ENCODE results near the gene EPHB2.

DNA sequence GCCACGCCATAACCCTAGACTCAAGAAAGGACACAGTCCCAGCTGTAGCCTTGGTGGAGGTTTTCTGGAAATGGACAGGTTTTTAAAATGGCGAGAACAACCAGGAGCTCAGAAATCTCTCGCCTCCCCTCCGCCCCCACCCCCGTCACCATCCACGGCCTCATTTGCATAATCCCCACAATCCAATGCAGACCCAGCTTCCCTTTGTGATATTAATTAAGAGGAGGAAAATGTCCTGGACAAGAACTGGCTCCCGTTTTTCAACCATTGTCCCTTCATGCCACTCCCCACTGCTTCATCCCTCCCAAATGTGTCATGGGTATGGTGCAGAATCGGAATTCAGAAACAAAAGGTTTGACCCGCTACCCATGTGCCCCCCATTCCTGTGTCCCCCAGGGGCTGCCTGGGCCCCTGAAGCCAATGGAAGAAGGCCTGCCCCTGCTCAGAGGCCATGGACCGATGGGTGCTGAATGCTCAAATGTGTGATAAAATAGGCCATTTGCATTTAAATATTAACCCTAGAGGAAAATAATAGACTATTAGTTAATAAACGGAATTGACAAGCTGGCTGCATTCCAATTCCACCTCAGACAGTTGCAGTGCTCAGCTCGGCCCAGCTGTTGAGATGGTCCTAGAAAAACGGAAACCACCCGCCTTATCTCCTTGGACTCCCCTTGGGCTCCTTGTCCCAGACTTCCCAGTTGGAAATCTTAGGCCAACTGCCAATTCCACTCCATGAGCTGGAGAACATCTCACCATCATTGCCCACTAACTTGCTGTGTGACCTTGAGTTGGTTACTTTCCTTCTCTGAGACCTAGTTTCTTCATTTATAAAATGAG lies 10.7 kb upstream of the EPHB2 start:
- TF ChIP-seq POLR2A (IDR thresholded peaks at IDR 0.05; ENCODE audit: low read length): no peak
- no peak for TF ChIP-seq PBX3 (IDR thresholded peaks at IDR 0.05)
